Brain pericyte (primary cell): ENCODE data around the gene FEZ2.

Experiments
- DNase-seq: peaks from one replicate; pipeline ENCODE4 v3.0.0-alpha.2; 2012; ENCODE audit warnings: low read depth, low spot score

Gene FEZ2

GRCh38 chr2:36561237-36561944 lies 36.6 kb downstream of the FEZ2 start:
- no peak for DNase-seq

GRCh38 chr2:36560726-36561125 lies 37.2 kb downstream of the FEZ2 start:
- no peak for DNase-seq

- no peak for DNase-seq
Observed at GRCh38 chr2:36559221-36559942, 38.6 kb downstream of the FEZ2 start.

GRCh38 chr2:36556842-36557241 lies 41.1 kb downstream of the FEZ2 start:
- no peak for DNase-seq

- no peak for DNase-seq
Observed at GRCh38 chr2:36555789-36556188, 42.2 kb downstream of the FEZ2 start.

- DNase-seq, result no peak
Observed at GRCh38 chr2:36554531-36554930, 43.4 kb downstream of the FEZ2 start.

- DNase-seq, result no peak
Observed at GRCh38 chr2:36553683-36554082, 44.3 kb downstream of the FEZ2 start.

- DNase-seq, result no peak
Observed at GRCh38 chr2:36550006-36550405, 48.0 kb downstream of the FEZ2 start.

- DNase-seq, result no peak
Observed at GRCh38 chr2:36549165-36549574, 48.8 kb downstream of the FEZ2 start.

GRCh38 chr2:36547906-36548305 lies 50.1 kb downstream of the FEZ2 start:
- DNase-seq, result no peak

GRCh38 chr2:36545871-36546416 lies 52.0 kb downstream of the FEZ2 start:
- DNase-seq, result no peak

GRCh38 chr2:36544638-36545338 lies 53.2 kb downstream of the FEZ2 start:
- no peak for DNase-seq

- DNase-seq, result no peak
Observed at GRCh38 chr2:36541891-36542595, 55.9 kb downstream of the FEZ2 start.

GRCh38 chr2:36540986-36541754 lies 56.8 kb downstream of the FEZ2 start:
- DNase-seq, result no peak

- DNase-seq, result no peak
Observed at GRCh38 chr2:36539631-36540030, 58.3 kb downstream of the FEZ2 start.

GRCh38 chr2:36538335-36538734 lies 59.6 kb downstream of the FEZ2 start:
- DNase-seq, result no peak

- DNase-seq, result no peak
Observed at GRCh38 chr2:36536776-36537175, 61.2 kb downstream of the FEZ2 start.

GRCh38 chr2:36535099-36535498 lies 62.9 kb downstream of the FEZ2 start:
- no peak for DNase-seq

GRCh38 chr2:36534275-36534799 lies 63.6 kb downstream of the FEZ2 start:
- no peak for DNase-seq

- no peak for DNase-seq
Observed at GRCh38 chr2:36530983-36531354, 67.0 kb downstream of the FEZ2 start.
